Bronchial epithelial cell (primary cell): Measurements from ENCODE around the gene SPATA31E1. TPM values are rescaled to one million over a fixed set of nuclear protein-coding genes. Genes with fewer than 3 reads are reported as not detected.
"Not testable (repeated sequence)": the region's sequence is repeated elsewhere in the genome, so short reads cannot be mapped to it uniquely, and the experiment has no call there.

Source experiments
- DNase-seq: peaks from one replicate; pipeline ENCODE4 v3.0.0-alpha.2; 2010; ENCODE audit warnings: low read depth
- FAIRE-seq: peaks from 2 replicates; lab custom pipeline; 2011; peaks lifted over from hg19 to GRCh38; lab: Jason Lieb, UNC
- H3K27me3 ChIP-seq: 2 replicates; pipeline ENCODE4 v1.5.1; 2011; ENCODE audit warnings: low read length; ENCODE audit not compliant: control insufficient read depth, insufficient read depth
- H3K36me3 ChIP-seq: 2 replicates; pipeline ENCODE4 v1.5.1; 2011; ENCODE audit warnings: low read length; ENCODE audit not compliant: control insufficient read depth, insufficient read depth
- H3K4me3 ChIP-seq: 2 replicates; pipeline ENCODE4 v1.5.1; 2011; ENCODE audit warnings: mild to moderate bottlenecking, low read depth, low read length, control low read depth
- total RNA-seq: library from RNA; depleted of rRNA; stranded (reverse); fragments of >200 nt; gene quantifications from 2 replicates; pipeline ENCODE4 v1.2.1, GENCODE V29; 2014
- TF ChIP-seq, protein P1 (sequence below): IDR thresholded peaks from 2 replicates; pipeline ENCODE4 v1.5.1; 2011; ENCODE audit warnings: mild to moderate bottlenecking, moderate library complexity, low read length, control low read depth, inconsistent platforms; ENCODE audit not compliant: insufficient read depth, severe bottlenecking

The SPATA31E1 gene
- total RNA-seq, 1 donor from 2014 or later = not detected

DNA sequence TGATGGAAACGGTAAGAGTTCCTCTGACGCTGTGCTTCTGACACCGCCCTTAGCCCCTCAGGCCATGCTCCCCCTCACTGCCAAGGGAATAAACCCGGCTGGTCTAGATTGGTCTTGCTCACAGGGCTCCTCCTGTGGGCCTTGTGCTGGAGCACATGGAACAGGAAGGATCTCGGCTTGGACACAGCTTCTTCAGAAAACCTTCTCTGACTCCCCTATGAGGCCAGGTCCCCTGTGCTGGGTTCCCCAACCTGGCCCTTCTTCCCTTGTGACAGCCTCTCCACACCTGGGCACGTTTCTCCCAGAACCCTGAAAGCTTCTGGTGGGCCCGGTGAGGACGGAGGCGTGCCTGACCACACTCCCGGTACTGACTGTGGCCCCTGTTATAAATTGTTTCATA, 8.2 kb downstream of the SPATA31E1 start:
- no peak for FAIRE-seq
- Histone ChIP-seq H3K36me3 (no peaks in the 10 kb centered on the region), H3K27me3 (no peaks in the 10 kb centered on the region), H3K4me3 (no peak overlapping the region)
- no peak for DNase-seq
- TF ChIP-seq, protein P1, sequence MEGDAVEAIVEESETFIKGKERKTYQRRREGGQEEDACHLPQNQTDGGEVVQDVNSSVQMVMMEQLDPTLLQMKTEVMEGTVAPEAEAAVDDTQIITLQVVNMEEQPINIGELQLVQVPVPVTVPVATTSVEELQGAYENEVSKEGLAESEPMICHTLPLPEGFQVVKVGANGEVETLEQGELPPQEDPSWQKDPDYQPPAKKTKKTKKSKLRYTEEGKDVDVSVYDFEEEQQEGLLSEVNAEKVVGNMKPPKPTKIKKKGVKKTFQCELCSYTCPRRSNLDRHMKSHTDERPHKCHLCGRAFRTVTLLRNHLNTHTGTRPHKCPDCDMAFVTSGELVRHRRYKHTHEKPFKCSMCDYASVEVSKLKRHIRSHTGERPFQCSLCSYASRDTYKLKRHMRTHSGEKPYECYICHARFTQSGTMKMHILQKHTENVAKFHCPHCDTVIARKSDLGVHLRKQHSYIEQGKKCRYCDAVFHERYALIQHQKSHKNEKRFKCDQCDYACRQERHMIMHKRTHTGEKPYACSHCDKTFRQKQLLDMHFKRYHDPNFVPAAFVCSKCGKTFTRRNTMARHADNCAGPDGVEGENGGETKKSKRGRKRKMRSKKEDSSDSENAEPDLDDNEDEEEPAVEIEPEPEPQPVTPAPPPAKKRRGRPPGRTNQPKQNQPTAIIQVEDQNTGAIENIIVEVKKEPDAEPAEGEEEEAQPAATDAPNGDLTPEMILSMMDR = no peak

DNA sequence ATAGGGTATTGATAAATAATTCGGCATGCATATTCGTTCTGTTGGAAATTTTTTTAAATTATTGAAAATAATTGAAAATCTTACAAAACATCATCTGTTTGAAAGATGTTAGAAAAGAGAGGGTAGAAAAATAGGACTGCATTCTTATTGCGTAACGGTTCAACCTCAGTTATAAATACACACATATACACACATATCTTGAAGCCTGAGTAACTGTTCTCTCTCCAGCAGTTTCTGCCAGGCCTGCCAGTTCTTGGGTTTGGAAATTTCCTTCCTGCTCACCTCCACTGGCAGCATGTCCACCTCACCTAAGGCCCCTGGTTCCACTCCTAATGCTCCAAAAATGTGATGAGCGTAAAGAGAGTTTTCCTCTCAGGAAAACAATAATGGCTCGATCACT, 9.1 kb downstream of the SPATA31E1 start:
- FAIRE-seq = no peak
- DNase-seq = no peak
- no peak overlapping the region for H3K4me3 ChIP-seq
- TF ChIP-seq, protein P1 = no peak
- no peaks in the 10 kb centered on the region for H3K36me3 ChIP-seq
- H3K27me3 ChIP-seq = no peaks in the 10 kb centered on the region

DNA sequence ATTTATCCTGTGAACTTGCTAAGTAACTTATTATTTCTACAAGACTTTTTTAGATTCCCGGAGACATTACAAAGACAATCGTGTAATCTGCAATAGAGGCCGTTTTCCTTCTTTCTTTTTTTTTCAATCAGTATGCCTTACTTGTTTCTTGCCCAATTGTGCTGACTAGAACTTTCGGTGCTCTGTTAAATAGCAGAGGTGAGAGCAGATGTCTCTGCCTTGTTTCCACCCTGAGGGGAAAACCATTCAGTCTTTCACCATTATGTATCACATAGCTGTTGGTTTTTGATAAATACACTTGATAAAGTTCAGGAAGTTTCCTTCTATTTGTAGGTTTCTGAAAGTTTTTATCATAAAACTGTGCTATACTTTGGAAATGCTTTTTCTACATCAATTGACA, 10.3 kb downstream of the SPATA31E1 start:
- H3K27me3 ChIP-seq = no peaks in the 10 kb centered on the region
- TF ChIP-seq, protein P1 = no peak
- no peak overlapping the region for H3K4me3 ChIP-seq
- DNase-seq (no peak), FAIRE-seq (no peak)
- no peaks in the 10 kb centered on the region for H3K36me3 ChIP-seq

DNA sequence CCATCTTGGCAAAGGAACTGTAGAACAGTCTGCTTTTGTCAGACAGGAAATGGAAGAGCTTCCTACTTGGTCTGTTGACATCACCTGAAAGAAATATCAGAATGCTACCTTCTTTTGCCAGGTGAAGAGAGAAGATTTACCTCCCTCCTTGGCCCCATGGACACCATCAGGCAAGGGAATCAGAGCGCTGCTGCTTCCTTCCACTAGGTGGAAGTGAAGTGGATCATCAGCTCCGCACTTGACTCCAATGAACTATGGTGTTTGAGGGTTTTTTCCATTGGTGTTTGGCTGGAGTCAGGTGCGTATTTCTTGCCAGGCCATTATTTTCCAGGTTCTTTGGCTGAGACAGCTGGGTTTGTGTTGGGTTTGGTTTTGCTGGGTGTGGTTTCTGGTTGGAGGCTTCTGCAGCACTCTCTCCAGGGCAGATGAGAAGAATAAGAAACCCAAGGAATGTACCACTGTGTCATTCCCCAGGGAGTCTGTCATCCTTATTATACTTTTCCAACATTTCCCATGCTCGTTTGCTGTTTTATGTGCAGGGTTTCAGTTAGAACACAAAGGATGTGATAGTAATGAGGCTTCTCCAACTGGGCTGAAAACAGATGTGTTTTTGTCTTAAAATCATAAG, 12.4 kb downstream of the SPATA31E1 start:
- no peak for FAIRE-seq
- TF ChIP-seq, protein P1 = no peak
- Histone ChIP-seq H3K4me3 (no peak overlapping the region), H3K36me3 (no peaks in the 10 kb centered on the region), H3K27me3 (no peaks in the 10 kb centered on the region)
- no peak for DNase-seq

DNA sequence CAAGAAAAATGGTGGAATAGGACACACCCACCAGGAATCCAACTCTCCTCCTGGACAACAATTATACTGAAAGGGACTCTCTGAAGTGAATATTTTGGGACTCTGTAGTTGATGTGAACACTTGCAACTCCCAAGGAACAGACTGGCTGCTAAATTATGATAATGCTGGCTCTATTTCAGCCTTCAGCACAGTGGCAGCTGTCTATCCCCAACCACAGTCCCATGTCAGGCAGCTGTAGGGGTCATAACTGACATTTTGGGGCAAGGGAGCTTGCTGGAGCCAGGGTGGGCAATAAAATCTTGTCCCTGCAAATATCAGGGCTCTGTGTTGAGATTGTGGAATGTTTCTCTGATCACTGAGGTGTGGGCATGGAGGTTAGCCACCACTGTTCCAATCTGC, 14.2 kb downstream of the SPATA31E1 start:
- H3K4me3 ChIP-seq = no peak overlapping the region
- TF ChIP-seq, protein P1 = no peak
- no peaks in the 10 kb centered on the region for H3K36me3 ChIP-seq
- no peaks in the 10 kb centered on the region for H3K27me3 ChIP-seq
- no peak for FAIRE-seq
- DNase-seq = no peak

DNA sequence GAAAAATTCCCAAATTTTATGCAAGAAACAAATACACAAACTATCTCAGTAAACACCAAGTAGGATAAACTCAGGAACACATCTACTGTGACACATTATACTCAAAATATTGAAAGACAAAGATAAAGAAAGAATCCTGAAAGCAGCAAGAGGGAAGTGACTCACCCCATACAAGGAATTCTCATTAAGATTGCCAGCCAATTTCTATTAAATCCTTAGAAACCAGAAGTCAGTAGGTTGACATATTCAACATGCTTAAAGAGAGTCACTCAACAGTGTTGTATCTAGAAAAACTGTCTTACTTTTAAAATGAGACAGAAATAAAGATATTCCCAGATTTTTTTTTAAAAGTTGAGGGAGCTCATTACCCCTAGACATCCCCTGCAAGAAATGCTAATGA, 15.5 kb downstream of the SPATA31E1 start:
- no peak overlapping the region for H3K4me3 ChIP-seq
- no peak for FAIRE-seq
- no peaks in the 10 kb centered on the region for H3K27me3 ChIP-seq
- no peaks in the 10 kb centered on the region for H3K36me3 ChIP-seq
- TF ChIP-seq, protein P1 = no peak
- DNase-seq = peak; percentile 7

DNA sequence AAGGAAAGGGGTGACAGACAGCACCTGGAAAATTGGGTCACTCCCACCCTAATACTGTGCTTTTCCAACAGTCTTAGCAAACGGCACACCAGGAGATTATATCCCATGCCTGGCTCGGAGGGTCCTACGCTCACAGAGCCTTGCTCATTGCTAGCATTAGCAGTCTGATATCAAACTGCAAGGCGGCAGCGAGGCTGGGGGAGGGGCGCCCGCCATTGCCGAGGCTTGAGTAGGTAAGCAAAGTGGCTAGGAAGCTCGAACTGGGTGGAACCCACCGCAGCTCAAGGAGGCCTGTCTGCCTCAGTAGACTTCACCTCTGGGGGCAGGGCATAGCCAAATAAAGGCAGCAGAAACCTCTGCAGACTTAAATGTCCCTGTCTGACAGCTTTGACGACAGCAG, 19.7 kb downstream of the SPATA31E1 start:
- not testable (repeated sequence) for DNase-seq, FAIRE-seq, H3K4me3 ChIP-seq, H3K36me3 ChIP-seq, H3K27me3 ChIP-seq
